ENCODE data around the gene METRN. TPM values are rescaled to one million over a fixed set of nuclear protein-coding genes. Genes with fewer than 3 reads are reported as not detected.

Gene METRN
- total RNA-seq, 1 donor from 2014 or later = 32.2 TPM

DNA sequence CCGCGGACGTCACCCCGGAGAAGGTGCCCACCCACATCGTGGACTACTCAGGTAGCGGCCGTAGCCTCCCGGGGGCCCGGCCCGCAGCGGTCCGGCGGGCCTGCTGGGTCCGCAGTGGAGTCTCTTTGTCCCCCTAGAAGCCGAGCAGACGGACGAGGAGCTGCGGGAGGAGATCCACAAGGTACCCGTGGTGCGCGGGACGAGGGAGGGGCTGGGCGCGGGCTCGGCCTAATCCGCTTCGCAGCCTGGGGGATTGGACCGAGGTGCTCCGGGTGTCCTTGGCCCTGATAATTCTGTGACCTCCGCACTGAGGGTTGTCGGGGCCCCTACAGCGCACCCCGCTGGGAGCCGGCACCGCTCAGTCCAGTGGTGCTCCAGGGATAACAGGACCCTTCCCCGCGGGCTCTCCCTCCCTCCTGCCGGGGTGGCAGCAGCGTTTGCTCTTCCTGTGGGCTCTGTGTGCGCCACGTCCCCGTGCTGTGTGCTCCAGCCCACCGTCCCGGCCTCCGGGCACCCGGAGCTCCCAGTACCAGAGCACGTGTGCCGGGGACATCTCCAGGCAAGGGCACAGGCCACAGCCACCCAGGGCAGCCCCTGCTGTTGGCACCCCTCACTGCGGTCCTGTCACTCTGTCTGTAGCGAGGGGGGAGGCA is 46.3 kb upstream of the METRN start:
- Histone ChIP-seq H3K27me3 (no peaks in the 10 kb centered on the region), H3K9me3 (no peaks in the 10 kb centered on the region), H3K27ac (peak overlapping the region; percentile 90), H3K36me3 (peaks cover 0 to 42% of the 10 kb centered on the region in 2 donors), H3K4me1 (peaks cover 23% of the 10 kb centered on the region), H3K4me3 (peak overlapping the region; percentile 81 to 99)
- TF ChIP-seq POLR2A (IDR thresholded peaks at IDR 0.05) (no peak), POLR2AphosphoS5 (IDR thresholded peaks at IDR 0.05; ENCODE audit: insufficient read depth in 1 of 2, low read depth in 1 of 2) (no peak)
- TF ChIP-seq, protein P1, sequence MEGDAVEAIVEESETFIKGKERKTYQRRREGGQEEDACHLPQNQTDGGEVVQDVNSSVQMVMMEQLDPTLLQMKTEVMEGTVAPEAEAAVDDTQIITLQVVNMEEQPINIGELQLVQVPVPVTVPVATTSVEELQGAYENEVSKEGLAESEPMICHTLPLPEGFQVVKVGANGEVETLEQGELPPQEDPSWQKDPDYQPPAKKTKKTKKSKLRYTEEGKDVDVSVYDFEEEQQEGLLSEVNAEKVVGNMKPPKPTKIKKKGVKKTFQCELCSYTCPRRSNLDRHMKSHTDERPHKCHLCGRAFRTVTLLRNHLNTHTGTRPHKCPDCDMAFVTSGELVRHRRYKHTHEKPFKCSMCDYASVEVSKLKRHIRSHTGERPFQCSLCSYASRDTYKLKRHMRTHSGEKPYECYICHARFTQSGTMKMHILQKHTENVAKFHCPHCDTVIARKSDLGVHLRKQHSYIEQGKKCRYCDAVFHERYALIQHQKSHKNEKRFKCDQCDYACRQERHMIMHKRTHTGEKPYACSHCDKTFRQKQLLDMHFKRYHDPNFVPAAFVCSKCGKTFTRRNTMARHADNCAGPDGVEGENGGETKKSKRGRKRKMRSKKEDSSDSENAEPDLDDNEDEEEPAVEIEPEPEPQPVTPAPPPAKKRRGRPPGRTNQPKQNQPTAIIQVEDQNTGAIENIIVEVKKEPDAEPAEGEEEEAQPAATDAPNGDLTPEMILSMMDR (IDR thresholded peaks at IDR 0.05) = no peak
- no peak for DNase-seq (ENCODE audit: extremely low spot score in 2 of 2)
- intact Hi-C loops (cut with DNase I) = no loop called here

DNA sequence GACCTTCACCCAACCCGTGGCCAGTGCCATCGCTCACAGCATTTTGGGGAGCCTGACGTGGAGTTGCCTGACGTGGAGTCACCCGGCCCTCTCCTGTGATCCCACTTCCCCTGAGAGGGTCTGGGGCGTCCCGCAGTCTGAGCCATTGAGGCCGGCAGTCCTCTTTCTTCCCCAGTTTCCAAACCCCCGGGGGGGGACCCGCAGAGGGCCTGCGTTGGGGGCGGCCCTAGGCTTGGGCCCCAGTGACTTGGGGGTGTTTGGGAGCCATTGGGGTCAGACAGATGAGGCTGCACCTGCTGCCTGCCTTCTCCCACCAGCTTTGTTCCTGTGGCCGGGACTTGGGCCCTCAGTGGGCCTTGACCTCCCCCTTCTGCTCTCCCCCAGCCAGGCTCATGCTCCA is 45.3 kb upstream of the METRN start:
- TF ChIP-seq POLR2AphosphoS5 (IDR thresholded peaks at IDR 0.05; ENCODE audit: insufficient read depth in 1 of 2, low read depth in 1 of 2) = no peak
- no peak for TF ChIP-seq POLR2A (IDR thresholded peaks at IDR 0.05)
- Histone ChIP-seq H3K27me3 (no peaks in the 10 kb centered on the region), H3K4me3 (no peak overlapping the region), H3K9me3 (no peaks in the 10 kb centered on the region), H3K36me3 (peaks cover 0 to 42% of the 10 kb centered on the region in 2 donors), H3K27ac (no peak overlapping the region), H3K4me1 (peaks cover 28% of the 10 kb centered on the region)
- DNase-seq (ENCODE audit: extremely low spot score in 2 of 2) = no peak
- intact Hi-C loops (cut with DNase I) = no loop called here

DNA sequence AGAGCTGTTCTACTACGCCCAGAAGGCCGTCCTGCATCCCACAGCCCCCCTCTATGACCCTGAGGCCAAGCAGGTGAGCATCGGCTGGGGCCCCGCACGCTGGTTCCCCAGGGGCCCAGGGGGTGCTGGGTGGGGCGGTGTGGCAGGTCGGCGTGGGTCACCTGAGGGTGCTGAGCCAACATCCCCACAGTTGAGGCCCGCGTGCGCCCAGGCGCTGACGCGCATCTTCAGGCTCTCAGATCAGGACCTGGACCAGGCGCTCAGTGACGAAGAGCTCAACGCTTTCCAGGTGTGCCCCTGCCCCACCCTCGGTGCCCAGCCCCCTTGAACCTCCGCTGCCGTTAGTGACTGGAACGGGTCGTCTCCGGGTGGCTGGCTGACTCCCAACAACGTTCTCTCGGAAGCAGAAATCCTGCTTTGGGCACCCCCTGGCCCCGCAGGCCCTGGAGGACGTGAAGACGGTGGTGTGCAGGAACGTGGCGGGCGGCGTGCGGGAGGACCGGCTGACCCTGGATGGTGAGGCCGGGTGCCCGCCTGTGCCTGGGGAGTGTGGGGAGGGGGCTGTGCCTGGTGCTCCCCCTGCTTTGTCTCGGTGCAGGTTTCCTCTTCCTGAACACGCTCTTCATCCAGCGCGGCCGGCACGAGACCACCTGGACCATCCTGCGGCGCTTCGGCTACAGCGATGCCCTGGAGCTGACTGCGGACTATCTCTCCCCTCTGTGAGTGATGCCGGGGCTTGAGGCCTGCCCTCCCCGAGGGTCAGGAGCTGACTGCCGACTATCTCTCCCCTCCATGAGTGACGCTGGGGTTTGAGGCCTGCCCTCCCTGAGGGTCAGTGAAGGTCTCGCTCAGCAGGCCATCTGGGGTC is 44.2 kb upstream of the METRN start:
- no peaks in the 10 kb centered on the region for H3K9me3 ChIP-seq
- H3K27ac ChIP-seq = no peak overlapping the region
- TF ChIP-seq POLR2AphosphoS5 (IDR thresholded peaks at IDR 0.05; ENCODE audit: insufficient read depth in 1 of 2, low read depth in 1 of 2) (no peak), POLR2A (IDR thresholded peaks at IDR 0.05) (no peak)
- TF ChIP-seq, protein P1 (IDR thresholded peaks at IDR 0.05) = no peak
- no peaks in the 10 kb centered on the region for H3K27me3 ChIP-seq
- no peak overlapping the region for H3K4me3 ChIP-seq
- peaks cover 37% of the 10 kb centered on the region for H3K4me1 ChIP-seq
- intact Hi-C loops (cut with DNase I) = no loop called here
- peaks cover 0 to 42% of the 10 kb centered on the region in 2 donors for H3K36me3 ChIP-seq
- DNase-seq (ENCODE audit: extremely low spot score in 2 of 2) = no peak

DNA sequence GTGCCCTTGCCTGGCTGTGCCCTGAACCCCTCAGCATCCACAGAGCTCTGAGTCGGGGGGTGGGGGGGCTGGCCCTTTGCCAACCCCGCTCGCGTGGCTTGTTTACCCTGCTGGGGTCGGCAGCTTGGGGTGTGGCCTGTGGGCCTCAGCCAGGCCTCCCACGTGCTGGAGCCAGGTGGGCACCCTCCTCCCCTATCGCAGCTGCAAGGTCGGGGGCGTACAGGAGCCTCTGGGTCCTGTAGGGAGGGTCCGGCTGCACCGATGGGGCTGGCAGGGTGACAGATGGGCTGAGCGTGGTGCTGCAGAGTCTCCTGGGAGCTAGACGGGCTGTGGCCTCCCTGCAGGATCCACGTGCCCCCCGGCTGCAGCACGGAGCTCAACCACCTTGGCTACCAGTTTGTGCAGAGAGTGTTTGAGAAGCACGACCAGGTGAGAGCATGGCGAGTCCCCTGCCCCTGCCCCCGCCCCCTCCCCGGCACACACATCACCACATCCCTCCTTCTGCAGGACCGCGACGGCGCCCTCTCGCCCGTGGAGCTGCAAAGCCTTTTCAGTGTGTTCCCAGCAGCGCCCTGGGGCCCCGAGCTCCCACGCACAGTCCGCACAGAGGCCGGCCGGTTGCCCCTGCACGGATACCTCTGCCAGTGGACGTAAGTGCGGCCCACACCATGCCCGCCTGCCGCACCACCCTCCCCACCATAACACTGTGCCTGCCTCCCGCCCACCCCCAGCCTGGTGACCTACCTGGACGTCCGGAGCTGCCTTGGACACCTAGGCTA is 43.4 kb upstream of the METRN start:
- H3K27ac ChIP-seq = no peak overlapping the region
- H3K9me3 ChIP-seq = no peaks in the 10 kb centered on the region
- peaks cover 45% of the 10 kb centered on the region for H3K4me1 ChIP-seq
- DNase-seq (ENCODE audit: extremely low spot score in 2 of 2) = no peak
- H3K36me3 ChIP-seq = peaks cover 0 to 42% of the 10 kb centered on the region in 2 donors
- no peak overlapping the region for H3K4me3 ChIP-seq
- intact Hi-C loops (cut with DNase I) = no loop called here
- TF ChIP-seq, protein P1 (IDR thresholded peaks at IDR 0.05) = no peak
- TF ChIP-seq POLR2AphosphoS5 (IDR thresholded peaks at IDR 0.05; ENCODE audit: insufficient read depth in 1 of 2, low read depth in 1 of 2) (no peak), POLR2A (IDR thresholded peaks at IDR 0.05) (no peak)
- H3K27me3 ChIP-seq = no peaks in the 10 kb centered on the region

DNA sequence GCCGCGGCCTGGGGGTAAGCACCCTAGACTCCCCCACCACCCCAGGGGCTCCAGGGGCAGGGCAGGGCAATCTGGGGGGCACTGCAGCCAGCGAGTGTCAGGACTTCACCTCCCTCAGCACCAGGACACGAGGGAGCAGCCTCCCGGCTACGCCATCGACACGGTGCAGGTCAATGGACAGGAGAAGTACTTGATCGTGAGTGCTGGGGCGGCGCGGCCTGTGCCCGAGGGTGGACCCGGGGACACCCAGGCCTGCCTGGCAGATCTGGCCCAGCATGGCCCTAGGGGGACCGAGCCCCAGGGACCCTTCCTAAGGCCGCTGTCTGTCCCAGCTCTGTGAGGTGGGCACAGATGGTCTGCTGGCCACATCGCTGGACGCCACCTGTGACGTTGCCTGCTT is 42.5 kb upstream of the METRN start:
- no peak overlapping the region for H3K27ac ChIP-seq
- DNase-seq (ENCODE audit: extremely low spot score in 2 of 2) = no peak
- H3K27me3 ChIP-seq = no peaks in the 10 kb centered on the region
- peaks cover 49% of the 10 kb centered on the region for H3K4me1 ChIP-seq
- no peak overlapping the region for H3K4me3 ChIP-seq
- H3K36me3 ChIP-seq = peaks cover 0 to 42% of the 10 kb centered on the region in 2 donors
- intact Hi-C loops (cut with DNase I) = no loop called here
- no peaks in the 10 kb centered on the region for H3K9me3 ChIP-seq
- TF ChIP-seq, protein P1 (IDR thresholded peaks at IDR 0.05) = no peak

Measured in vagina (tissue), 2 donors.